Fibroblast of pulmonary artery (primary cell): ENCODE data around the gene BAHCC1.

Experiments used
- DNase-seq: peaks from one replicate; pipeline ENCODE4 v3.0.0-alpha.2; 2010; ENCODE audit warnings: low read depth
- H3K4me3 ChIP-seq: replicated peaks from 2 replicates; pipeline ENCODE4 v1.5.1; 2011; ENCODE audit warnings: low read depth, mild to moderate bottlenecking, control low read depth, low read length, moderate library complexity
- CTCF ChIP-seq: IDR thresholded peaks from 2 replicates; pipeline ENCODE4 v1.5.1; 2011; ENCODE audit warnings: mild to moderate bottlenecking, control low read depth, low read length, inconsistent platforms; ENCODE audit errors: missing control alignments

BAHCC1 gene

DNA sequence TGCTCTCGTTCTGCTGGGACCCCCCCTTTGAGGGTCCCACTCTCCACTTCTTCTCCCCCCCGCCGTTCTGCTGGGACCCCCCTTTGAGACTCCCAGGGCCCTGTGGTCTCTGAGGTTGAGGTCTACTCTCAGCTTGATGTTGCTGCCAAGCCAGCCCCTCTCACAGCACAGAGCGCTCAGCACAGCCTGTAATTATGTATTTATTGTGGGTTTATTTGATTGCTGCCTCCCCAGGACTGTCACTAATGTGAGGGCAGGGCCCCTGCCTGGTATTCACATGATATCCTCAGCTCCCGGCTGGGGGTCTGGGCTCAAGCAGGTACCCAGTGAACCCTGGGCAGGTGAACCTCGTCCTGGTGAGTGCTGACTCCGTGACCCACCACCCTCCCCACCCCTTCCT lies 81.9 kb downstream of the BAHCC1 start:
- DNase-seq, result no peak
- no peak overlapping the region for H3K4me3 ChIP-seq
- no peak for TF ChIP-seq CTCF

- TF ChIP-seq CTCF, result no peak
- H3K4me3 ChIP-seq, result no peak overlapping the region
- no peak for DNase-seq
Measured at GRCh38 chr17:81478119-81478518, 82.9 kb downstream of the BAHCC1 start.

DNA sequence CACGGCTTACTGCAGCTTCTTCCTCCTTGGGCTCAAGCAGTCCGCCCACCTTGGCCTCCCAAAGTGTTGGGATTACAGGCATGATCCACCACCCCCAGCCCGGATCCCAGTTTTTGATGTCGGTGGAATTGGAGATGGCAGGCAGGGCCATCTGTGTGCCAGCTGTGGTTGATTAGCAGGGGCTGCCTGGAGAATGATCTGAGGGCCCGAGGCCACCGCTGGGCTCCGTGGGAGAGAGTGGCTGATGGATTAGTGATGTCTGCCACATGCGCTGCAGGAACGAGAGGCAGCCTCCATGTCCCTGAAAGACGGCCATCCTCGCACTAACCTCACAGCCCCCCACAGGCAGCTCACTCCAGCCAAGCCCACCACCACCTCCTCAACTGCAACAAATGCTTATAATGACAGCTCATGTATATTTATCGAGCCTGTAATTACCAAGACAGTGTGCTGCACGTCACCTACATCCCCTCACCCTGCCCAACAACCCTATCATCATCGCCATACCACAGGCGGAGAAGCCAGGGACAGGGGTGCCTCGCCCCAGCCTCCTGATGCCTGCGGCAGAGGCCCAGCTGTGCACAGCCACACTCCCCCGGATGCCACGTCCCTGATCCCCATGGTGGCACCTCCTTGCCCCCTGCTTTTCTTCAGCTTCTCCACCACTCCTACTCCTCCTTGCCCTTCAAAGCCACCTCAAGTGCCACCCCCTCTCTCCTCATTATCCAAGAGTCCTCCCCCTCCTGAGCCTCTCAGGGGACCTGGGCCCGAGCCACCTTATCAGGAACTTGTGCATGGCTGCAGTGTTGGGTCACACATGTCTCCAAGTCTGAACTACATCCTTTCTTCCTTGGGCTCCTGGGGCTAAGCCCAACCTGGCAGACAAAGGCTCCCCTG lies 84.2 kb downstream of the BAHCC1 start:
- DNase-seq, result no peak
- no peak overlapping the region for H3K4me3 ChIP-seq

DNA sequence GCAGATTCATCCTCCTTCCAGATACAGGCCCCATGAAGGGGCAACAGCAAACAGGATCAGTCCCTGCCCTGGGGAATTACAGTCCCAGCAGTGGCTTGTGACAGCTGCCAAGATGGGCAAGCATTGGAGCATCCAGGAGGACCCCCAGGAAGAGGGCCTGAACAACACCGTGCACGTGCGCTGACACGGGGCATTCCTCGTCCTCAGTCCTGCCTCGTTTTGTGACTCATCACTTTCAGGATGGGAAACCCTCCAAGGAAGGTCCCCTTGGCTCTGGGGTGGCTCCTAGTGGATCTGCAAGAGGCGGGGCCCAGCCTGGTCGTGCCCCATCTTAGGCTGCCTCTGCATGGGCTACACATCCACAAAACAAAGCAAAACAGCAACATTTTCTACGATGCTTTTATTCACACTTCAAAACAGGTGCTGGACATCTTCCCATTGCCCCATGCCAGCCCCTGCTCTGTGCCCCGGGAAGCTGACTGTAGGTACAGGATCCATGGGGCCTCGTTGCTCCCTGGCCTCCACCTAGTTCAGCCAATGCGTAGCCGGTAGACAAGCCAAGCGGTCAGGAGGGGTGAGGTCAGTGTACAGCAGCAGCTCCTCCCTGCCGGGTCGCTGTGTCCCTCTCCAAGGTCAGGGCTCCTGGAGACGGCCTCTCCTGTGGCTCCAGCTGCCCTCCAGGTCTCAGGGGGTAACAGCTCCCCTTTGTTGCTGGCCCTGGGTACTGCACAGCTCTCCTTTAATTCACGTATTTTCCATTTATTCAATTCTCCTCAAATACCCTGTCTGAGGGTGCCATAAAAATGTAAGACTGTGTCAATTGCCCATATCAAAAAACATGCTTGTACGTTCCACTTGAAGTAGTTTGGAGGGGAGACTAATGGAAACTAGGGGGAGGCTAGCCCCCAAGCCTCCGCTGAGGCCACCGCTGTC lies 85.1 kb downstream of the BAHCC1 start:
- DNase-seq, result peak; percentile 76
- no peak for TF ChIP-seq CTCF
- H3K4me3 ChIP-seq, result no peak overlapping the region

More for the DNA sequence above, 84.2 kb downstream of the BAHCC1 start:
- no peak for TF ChIP-seq CTCF

GRCh38 chr17:81481073-81481799 lies 86.0 kb downstream of the BAHCC1 start:
- DNase-seq, result peak; percentile 62
- peak overlapping the region; percentile 21 for H3K4me3 ChIP-seq
- TF ChIP-seq CTCF, result no peak

DNA sequence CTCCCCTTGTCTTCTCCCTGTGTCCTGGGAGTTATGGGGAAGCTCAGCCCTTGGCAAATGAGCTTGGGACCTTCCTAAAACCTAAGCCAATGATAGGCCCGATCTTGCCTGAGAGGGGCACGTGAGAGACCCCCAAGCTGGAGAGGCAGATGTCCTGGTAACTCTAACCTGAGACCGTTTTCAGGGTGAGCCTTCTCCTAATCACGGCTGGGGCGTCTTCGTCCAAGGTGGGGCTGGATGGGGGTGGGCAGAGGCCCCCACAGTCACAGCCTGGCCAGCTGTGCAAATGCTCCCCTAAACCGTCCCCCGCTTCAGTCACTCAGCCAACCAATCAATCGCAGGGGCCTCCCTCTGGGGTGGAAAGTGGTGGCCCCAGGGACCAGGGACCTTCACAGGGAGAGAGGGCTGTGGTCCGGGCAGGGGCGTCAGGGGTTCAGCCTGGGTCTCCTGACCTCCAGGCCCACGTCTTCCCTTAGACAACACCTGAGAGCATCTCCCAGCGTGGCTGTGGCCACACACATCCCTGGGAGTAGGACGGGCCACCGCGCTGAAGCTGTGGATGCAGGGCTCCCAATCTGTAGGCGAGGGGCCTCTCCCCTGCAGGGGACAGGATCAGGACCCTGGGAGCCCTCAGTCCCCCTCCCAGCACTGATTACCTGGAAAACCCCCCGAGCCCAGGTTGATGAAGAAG lies 86.7 kb downstream of the BAHCC1 start:
- TF ChIP-seq CTCF, result no peak
- peak overlapping the region; percentile 21 for H3K4me3 ChIP-seq

More for the DNA sequence above, 86.7 kb downstream of the BAHCC1 start:
- DNase-seq, result no peak
